Tibial artery (tissue), 4 donors: ENCODE data around the gene KRT74.

Source experiments
- DNase-seq, 2 donors: peaks; one replicate each; pipeline ENCODE4 v3.0.0-alpha.2; 2019
- H3K27ac ChIP-seq, 2 donors: fragments of 200-600 bp; sonication (generic) in 1 of 2; 1 replicate in 1 of 2; 2 replicates in 1 of 2; pipeline ENCODE4 v1.5.1; 2018 to 2019; ENCODE audit warnings: mild to moderate bottlenecking in 1 of 2
- H3K27me3 ChIP-seq, 2 donors: fragments of 200-600 bp; sonication (generic) in 1 of 2; one replicate each; pipeline versions ENCODE4 v1.5.1 to v1.6.0; 2016 to 2019
- H3K36me3 ChIP-seq, 3 donors: fragments of 200-600 bp; sonication (generic) in 2 of 3; one replicate each; pipeline ENCODE4 v1.5.1; 2016 to 2019; ENCODE audit warnings: mild to moderate bottlenecking in 2 of 3
- H3K4me1 ChIP-seq, 4 donors: fragments of 200-600 bp; sonication (generic) in 2 of 4; 1 replicate in 3 of 4; 2 replicates in 1 of 4; pipeline ENCODE4 v1.5.1; 2016 to 2019
- H3K4me3 ChIP-seq, 2 donors: fragments of 200-600 bp; sonication (generic) in 1 of 2; 1 replicate in 1 of 2; 2 replicates in 1 of 2; pipeline ENCODE4 v1.5.1; 2018 to 2019; ENCODE audit warnings: mild to moderate bottlenecking in 2 of 2
- H3K9me3 ChIP-seq, 3 donors: fragments of 200-600 bp; sonication (generic) in 1 of 3; one replicate each; pipeline ENCODE4 v1.5.1; 2016 to 2019
- intact Hi-C: fragments of 100-400 bp; cut with DNase I; formaldehyde crosslinking; loops from one replicate; pipeline ENCODE4 v1.15.0; 2023; ENCODE audit warnings: low total_unique reads
- TF ChIP-seq, protein P1 (sequence below), 2 experiments: fragments of 200-600 bp in 1 of 2; fragments of 450-650 bp in 1 of 2; IDR thresholded peaks; one replicate each; pipeline ENCODE4 v1.5.1; 2017 to 2019; ENCODE audit warnings: antibody characterized with exemption in 2 of 2, mild to moderate bottlenecking in 1 of 2, moderate library complexity in 1 of 2

Gene KRT74

GRCh38 chr12:52521568-52522266, 51.9 kb downstream of the KRT74 start:
- peaks cover 0 to 20% (median 14%) of the 10 kb centered on the region in 4 donors for H3K4me1 ChIP-seq
- DNase-seq: no peak

DNA sequence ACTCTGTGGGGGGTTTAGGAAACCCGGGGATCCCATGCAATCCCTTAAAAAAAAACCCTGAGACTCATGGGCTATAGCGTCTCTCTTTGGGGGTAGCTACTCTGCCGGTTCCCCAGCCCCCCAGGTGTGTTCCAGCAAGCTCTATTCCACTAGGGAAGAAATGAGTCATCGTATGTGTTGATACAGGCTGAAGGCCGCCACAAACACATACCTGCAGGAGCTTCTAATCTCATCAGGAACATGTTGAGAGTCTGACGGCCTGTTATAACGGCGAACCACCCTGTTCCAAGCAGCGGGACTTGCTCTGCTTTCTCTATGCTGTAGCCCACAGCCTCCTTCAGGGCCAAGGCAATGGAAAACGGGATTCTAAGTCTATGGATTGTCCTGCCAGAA, 52.5 kb downstream of the KRT74 start:
- no peaks in the 10 kb centered on the region for H3K27me3 ChIP-seq
- no peak overlapping the region for H3K4me3 ChIP-seq
- H3K27ac ChIP-seq: no peak overlapping the region
- no peaks in the 10 kb centered on the region for H3K9me3 ChIP-seq
- no peak for DNase-seq
- H3K36me3 ChIP-seq: no peaks in the 10 kb centered on the region
- intact Hi-C loops: no loop called here
- peaks cover 0 to 23% (median 15%) of the 10 kb centered on the region in 4 donors for H3K4me1 ChIP-seq
- TF ChIP-seq, protein P1, sequence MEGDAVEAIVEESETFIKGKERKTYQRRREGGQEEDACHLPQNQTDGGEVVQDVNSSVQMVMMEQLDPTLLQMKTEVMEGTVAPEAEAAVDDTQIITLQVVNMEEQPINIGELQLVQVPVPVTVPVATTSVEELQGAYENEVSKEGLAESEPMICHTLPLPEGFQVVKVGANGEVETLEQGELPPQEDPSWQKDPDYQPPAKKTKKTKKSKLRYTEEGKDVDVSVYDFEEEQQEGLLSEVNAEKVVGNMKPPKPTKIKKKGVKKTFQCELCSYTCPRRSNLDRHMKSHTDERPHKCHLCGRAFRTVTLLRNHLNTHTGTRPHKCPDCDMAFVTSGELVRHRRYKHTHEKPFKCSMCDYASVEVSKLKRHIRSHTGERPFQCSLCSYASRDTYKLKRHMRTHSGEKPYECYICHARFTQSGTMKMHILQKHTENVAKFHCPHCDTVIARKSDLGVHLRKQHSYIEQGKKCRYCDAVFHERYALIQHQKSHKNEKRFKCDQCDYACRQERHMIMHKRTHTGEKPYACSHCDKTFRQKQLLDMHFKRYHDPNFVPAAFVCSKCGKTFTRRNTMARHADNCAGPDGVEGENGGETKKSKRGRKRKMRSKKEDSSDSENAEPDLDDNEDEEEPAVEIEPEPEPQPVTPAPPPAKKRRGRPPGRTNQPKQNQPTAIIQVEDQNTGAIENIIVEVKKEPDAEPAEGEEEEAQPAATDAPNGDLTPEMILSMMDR (IDR thresholded peaks at IDR 0.05): no peak

More at GRCh38 chr12:52521568-52522266, 51.9 kb downstream of the KRT74 start:
- no peaks in the 10 kb centered on the region for H3K27me3 ChIP-seq
- no peaks in the 10 kb centered on the region for H3K36me3 ChIP-seq
- TF ChIP-seq, protein P1 (IDR thresholded peaks at IDR 0.05): no peak
- H3K4me3 ChIP-seq: no peak overlapping the region
- H3K27ac ChIP-seq: no peak overlapping the region
- intact Hi-C loops: no loop called here
- no peaks in the 10 kb centered on the region for H3K9me3 ChIP-seq

GRCh38 chr12:52519826-52520662, 53.6 kb downstream of the KRT74 start, which contains the start of gene KRT5:
KRT5 (minus strand) TSS chr12:52520394; CDS start chr12:52520296, 98 bp downstream.
- no peaks in the 10 kb centered on the region for H3K9me3 ChIP-seq
- H3K4me1 ChIP-seq: peaks cover 0 to 34% (median 21%) of the 10 kb centered on the region in 4 donors
- no peaks in the 10 kb centered on the region for H3K27me3 ChIP-seq
- no peaks in the 10 kb centered on the region for H3K36me3 ChIP-seq
- no peak within 1 kb of the TSS for H3K4me3 ChIP-seq
- no peak within 1 kb of the TSS for H3K27ac ChIP-seq
- no peak for DNase-seq
- intact Hi-C loops: no loop called here
- TF ChIP-seq, protein P1 (IDR thresholded peaks at IDR 0.05): no peak

GRCh38 chr12:52519387-52519703, 54.3 kb downstream of the KRT74 start:
- no peak for DNase-seq
- no peaks in the 10 kb centered on the region for H3K27me3 ChIP-seq
- intact Hi-C loops: no loop called here
- no peaks in the 10 kb centered on the region for H3K36me3 ChIP-seq
- H3K4me1 ChIP-seq: peaks cover 0 to 41% (median 23%) of the 10 kb centered on the region in 4 donors
- no peak overlapping the region for H3K27ac ChIP-seq
- TF ChIP-seq, protein P1 (IDR thresholded peaks at IDR 0.05): no peak
- no peaks in the 10 kb centered on the region for H3K9me3 ChIP-seq
- H3K4me3 ChIP-seq: no peak overlapping the region

- peaks cover 0 to 43% (median 21%) of the 10 kb centered on the region in 4 donors for H3K4me1 ChIP-seq
- intact Hi-C loops: no loop called here
- H3K4me3 ChIP-seq: no peak overlapping the region
- H3K9me3 ChIP-seq: no peaks in the 10 kb centered on the region
- H3K27ac ChIP-seq: no peak overlapping the region
- no peak for DNase-seq
- TF ChIP-seq, protein P1 (IDR thresholded peaks at IDR 0.05): no peak
- no peaks in the 10 kb centered on the region for H3K36me3 ChIP-seq
- H3K27me3 ChIP-seq: no peaks in the 10 kb centered on the region
Observed at GRCh38 chr12:52518574-52519386, 54.9 kb downstream of the KRT74 start.
